Astrocyte of the cerebellum (primary cell): ENCODE measurements around the gene FREM2.

Experiments
- DNase-seq: peaks from one replicate; pipeline ENCODE4 v3.0.0-alpha.2; 2011; ENCODE audit warnings: low read depth
- H3K4me3 ChIP-seq: 2 replicates; pipeline ENCODE4 v1.5.1; 2011; ENCODE audit warnings: mild to moderate bottlenecking, low read depth, low read length, moderate library complexity
- in situ Hi-C: cut with HindIII; loops from 2 replicates; pipeline ENCODE4 v1.10.0; 2017; ENCODE audit warnings: low sequenced_read_pairs
- TF ChIP-seq, protein P1 (sequence below): IDR thresholded peaks from 2 replicates; pipeline ENCODE4 v1.5.1; 2012; ENCODE audit warnings: low read length, low read depth, moderate library complexity, mild to moderate bottlenecking; ENCODE audit errors: missing control alignments

The FREM2 gene

DNA sequence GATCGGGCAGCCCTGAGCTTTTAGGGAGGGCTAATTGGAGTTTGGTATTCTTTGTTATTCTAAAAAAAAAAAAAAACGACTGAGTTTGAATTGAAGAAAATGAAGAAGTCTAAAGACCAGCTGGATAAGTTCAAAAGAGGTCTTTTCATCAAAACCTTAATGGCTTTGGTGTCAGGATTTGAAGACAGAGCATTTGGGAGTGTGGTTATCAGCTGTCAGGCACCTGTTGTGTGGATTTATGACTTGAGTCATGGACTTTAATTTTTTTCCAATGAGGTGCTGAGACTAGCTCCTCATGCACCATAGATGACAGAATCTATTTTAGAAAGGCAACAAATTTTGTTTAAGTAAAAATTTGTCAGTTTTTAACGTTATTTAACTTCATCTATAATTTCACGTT, 72.5 kb downstream of the FREM2 start:
- TF ChIP-seq, protein P1, sequence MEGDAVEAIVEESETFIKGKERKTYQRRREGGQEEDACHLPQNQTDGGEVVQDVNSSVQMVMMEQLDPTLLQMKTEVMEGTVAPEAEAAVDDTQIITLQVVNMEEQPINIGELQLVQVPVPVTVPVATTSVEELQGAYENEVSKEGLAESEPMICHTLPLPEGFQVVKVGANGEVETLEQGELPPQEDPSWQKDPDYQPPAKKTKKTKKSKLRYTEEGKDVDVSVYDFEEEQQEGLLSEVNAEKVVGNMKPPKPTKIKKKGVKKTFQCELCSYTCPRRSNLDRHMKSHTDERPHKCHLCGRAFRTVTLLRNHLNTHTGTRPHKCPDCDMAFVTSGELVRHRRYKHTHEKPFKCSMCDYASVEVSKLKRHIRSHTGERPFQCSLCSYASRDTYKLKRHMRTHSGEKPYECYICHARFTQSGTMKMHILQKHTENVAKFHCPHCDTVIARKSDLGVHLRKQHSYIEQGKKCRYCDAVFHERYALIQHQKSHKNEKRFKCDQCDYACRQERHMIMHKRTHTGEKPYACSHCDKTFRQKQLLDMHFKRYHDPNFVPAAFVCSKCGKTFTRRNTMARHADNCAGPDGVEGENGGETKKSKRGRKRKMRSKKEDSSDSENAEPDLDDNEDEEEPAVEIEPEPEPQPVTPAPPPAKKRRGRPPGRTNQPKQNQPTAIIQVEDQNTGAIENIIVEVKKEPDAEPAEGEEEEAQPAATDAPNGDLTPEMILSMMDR, result no peak
- in situ Hi-C loops, result no loop called here

DNA sequence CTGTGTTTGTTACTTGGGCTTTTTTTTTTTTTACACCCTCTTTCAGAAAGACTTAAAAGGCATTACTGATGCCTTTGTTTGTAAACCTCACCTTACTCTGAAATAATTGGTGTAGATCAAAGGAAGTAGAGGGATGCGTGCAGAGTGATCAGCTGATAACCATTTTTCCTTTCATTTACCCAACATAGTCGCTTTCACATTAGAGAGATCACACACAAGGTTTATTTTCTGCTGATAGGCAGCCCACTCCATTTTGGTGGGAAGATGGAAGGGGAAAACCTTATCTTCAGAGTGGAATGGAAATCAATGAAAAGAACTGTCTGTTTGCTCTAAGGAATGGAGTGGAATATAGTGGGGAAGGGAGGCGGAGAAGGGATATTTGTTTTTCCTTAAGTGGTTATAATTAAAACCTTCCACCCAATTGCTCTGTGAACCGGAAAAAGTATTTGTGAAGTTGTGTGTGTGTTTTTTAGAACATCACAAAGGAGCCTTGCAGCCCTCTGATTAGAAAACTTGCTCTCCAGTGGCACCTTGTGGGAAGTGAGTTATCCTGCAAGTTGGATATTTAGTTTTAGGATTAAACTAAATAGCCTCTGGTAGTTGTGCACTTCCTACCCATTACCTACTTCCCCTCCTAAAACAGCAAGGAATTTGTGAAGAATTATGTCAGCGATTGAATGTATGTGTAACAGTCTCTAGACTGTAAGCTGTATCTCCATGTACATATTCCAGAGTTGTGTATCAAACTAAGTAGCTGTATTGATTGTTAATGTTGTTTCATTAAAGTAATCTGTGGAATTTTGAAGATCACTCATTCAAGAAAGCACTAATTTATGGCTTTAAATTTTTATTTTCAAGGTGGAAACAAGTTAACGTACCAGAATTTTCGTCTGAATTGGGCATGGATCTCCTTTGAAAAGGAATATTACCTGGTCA, 76.8 kb downstream of the FREM2 start:
- TF ChIP-seq, protein P1, result peak; percentile 75
- in situ Hi-C loops, result no loop called here
- no peak overlapping the region for H3K4me3 ChIP-seq
- DNase-seq, result peak; percentile 24

More for the DNA sequence above, 72.5 kb downstream of the FREM2 start:
- no peak for DNase-seq
- no peak overlapping the region for H3K4me3 ChIP-seq

DNA sequence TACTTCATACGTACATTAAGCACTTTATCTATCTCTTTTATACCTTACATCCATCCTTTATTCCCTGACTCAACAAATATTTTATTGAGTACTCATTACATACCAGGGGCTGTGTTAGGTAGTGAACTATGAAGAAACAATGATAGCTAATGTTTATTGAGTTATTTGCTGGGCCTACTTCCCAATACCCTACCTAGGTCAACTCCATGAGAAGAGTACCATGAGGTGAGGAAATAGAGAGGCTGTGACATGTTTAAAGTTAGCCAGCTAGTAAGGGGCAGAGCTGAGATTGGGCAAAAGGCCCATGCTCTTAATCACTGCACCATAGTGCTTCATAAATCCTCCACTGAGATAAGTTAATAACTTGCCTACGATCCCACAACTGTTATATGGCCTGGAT, 79.9 kb downstream of the FREM2 start:
- no peak for DNase-seq
- H3K4me3 ChIP-seq, result no peak overlapping the region
- TF ChIP-seq, protein P1, result no peak
- in situ Hi-C loops, result no loop called here

DNA sequence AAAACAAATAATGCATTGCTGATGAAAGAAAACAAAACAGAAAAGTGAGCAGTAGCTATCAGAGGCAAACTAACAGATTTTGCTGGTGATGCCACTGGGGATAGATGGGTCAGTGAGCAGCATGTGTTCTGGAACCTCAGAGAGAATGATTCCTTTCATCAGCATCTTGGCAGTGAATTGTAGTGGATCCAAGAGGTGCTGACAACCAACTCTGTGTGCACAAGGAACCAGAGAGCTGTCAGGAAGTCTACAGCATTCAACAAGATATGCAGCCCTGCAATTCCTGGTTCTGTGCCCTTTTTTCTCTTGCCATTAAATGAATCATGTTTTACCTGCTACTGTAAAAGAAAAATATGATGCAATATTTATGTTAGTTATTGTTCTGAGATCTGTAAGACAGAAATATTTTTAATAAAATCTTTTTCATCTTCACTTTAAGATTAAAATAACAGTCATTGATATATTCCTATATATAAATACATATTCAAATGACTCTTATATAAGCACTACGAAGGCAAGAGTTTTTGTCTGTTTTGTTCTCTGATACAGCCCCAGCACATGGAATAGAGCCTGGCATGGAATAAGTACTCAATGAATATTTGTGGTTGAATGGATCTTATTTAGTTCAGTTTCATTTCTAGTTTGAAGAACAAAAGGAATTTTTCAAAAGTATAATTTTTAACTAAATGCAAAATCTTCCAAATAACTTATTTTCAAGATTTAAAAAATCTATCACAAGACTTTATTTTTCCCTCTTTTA, 80.8 kb downstream of the FREM2 start:
- DNase-seq, result no peak
- H3K4me3 ChIP-seq, result no peak overlapping the region
- TF ChIP-seq, protein P1, result no peak
- in situ Hi-C loops, result no loop called here

- H3K4me3 ChIP-seq, result no peak overlapping the region
- in situ Hi-C loops, result no loop called here
- TF ChIP-seq, protein P1, result no peak
- no peak for DNase-seq
These were observed 82.6 kb downstream of the FREM2 start for GRCh38 chr13:38769526-38769925.

DNA sequence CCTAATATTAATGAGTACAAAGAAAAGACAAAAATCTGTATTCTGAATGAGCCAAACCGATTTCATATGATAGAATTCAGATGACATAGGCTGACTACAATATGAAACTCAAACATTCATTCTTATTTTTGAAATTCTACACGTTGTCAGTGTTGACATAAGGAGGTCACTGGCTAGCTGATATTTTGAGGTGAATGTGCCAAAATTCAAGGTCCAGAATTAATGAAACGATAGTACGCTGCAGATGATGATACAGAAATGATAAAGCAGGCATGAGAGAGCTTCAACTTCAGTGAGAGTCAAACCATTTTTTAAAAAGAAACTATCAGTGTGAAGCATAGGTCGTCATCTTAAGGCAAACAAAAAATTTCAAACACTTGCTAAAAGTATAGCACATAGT, 88.2 kb downstream of the FREM2 start:
- no peak for DNase-seq
- in situ Hi-C loops, result no loop called here
- TF ChIP-seq, protein P1, result no peak
- no peak overlapping the region for H3K4me3 ChIP-seq
